ENCODE results near the gene SYNC.
"Not testable (repeated sequence)": the region's sequence is repeated elsewhere in the genome, so short reads cannot be mapped to it uniquely, and the experiment has no call there.

SYNC gene

GRCh38 chr1:32693455-32694174 is 9.0 kb downstream of the SYNC start:
- no peak for ATAC-seq

- no peak for ATAC-seq
Observed at GRCh38 chr1:32686387-32686786, 16.2 kb downstream of the SYNC start.

DNA sequence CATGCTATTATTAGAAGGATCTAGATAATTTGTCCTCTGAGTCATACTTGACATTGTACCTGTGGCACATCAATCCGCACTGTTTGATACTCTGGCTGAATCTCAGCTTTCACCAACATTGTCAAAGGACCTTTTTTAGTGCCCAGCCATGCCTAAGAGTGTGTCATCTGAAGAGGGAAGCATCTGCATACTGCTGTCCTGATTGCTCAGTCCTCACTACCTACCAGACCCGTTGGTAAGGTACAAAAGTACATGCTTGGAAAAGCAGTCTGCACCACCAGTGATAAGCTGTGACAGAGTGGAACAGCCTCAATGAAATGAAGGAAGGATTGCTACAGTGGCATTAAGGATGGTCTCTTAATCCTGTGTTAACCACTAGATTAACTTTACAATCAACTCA is 17.1 kb downstream of the SYNC start:
- no peak for ATAC-seq

GRCh38 chr1:32684167-32684811 is 18.3 kb downstream of the SYNC start:
- ATAC-seq = no peak

DNA sequence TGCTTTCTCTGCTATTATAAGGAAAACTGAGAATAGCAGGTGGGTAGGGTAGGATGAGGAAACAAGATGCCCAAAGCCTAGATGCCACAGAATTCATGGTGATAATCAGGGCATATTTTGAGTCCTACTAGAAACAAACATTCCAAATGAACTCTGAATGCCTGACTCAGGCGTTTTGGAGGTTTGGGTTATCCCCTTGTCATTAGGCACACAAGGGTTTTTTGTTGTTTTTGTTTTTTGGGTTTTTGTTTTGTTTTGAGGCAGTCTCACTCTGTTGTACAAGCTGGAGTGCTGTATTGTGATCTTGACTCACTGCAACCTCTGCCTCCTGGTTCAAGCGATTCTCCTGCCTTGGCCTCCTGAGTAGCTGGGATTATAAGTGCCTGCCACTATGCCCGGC is 19.2 kb downstream of the SYNC start:
- ATAC-seq = no peak

DNA sequence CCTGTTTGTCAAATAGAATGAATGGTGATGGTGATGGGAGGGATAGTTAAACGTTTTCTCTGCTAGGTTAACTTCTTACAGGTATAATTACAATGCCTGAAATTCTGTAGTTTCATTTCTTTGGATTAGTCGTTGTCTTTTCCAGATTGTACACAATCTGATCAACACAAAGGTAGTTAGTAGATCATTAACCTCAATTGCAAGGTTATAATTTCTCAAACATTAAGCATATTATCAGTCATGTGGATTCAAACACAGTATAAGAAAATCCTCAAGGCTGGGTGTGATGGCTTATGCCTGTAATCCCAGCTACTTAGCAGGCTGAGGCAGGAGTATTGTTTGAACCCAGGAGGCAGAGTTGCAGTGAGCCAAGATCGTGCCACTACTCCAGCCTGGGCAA is 20.6 kb downstream of the SYNC start:
- ATAC-seq = no peak

DNA sequence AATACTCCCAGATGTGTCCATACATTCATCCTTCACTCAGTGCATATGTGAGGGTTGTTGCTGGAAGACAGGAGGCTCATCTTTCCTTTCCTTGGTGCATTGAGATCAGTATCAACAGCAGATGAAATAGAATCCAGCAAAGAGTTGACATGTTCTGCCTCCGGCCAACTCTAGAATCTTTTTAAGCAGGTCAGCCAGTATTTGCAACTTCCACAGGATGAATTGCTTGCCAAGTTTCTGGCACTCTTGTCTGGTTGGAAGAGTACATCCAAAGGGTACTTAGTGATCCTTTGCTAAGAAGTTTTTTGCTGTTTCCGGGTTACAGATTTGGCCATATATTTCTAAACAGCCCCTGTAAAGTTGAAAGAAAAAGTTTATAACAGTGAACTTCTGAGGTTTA is 21.1 kb downstream of the SYNC start:
- ATAC-seq = no peak

DNA sequence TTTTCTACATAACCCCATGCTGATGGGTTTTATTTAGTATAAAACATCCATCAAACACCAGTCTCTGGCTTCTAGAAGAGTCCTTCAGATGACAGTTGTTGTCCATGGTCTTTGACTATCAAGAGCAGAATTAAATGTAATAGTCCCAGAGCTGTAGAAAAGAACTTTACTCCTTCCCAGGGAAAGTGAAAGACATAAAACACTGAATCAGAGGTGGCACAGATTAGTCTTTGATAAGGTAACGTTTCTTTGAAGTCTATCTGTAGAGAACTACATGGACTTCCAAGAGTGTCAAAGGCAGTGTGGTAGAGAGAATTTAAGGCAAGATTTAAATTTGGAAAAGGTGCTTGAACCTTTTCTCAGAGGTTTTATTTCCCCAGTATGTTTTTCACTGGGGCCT is 21.9 kb downstream of the SYNC start:
- ATAC-seq = no peak

DNA sequence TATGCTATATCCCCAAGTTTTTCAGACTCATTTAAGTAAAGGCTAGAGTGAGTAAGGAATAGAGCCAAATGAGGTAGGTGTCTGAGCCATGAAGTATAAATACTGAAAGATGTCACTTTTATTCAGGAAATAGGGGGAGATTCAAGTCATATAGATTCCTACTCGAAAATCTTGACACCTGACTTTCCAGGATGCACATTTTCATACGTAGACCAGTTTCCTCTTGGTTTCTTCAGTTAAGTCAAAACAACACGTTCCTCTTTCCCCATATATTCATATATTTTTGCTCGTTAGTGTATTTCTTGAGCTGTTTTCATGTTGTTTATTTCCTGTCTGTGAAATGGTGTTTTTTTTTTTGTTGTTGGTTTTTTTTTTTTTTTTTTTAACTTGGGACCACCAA is 22.6 kb downstream of the SYNC start:
- not testable (repeated sequence) for ATAC-seq

- no peak for ATAC-seq
Observed at GRCh38 chr1:32676945-32677344, 25.6 kb downstream of the SYNC start.

GRCh38 chr1:32668716-32669115 is 33.9 kb downstream of the SYNC start:
- ATAC-seq = not testable (repeated sequence)

DNA sequence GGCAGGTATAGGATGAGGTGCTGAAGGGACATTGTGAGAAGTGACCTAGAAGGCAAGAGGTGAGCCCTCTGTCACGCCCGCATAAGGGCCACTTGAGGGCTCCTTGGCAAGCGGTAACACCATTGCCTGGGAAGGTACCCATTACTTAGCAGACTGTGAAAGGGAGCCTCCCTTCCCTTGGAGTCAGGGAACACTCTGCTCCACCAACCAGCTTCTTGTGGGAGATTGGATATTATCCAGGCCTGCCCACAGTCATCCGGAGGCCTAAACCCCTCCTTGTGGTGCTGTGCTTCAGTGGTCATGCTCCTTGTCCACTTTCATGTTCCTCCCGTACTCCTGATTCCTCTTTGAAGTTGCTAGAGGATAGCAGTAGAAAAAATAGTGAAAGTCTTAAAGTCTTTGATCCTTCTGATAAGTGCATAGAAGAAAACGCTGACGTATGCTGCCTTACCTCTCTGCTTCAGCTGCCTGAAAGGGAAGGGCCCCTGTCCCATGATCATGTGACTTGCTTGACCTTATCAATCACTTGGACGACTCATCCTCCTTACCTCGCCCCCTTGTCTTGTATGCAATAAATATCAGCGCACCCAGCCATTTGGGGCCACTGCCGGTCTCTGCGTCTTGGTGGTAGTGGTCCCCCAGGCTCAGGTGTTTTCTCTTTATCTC is 35.5 kb downstream of the SYNC start:
- ATAC-seq = no peak

- no peak for ATAC-seq
Observed at GRCh38 chr1:32665915-32666314, 36.7 kb downstream of the SYNC start.

DNA sequence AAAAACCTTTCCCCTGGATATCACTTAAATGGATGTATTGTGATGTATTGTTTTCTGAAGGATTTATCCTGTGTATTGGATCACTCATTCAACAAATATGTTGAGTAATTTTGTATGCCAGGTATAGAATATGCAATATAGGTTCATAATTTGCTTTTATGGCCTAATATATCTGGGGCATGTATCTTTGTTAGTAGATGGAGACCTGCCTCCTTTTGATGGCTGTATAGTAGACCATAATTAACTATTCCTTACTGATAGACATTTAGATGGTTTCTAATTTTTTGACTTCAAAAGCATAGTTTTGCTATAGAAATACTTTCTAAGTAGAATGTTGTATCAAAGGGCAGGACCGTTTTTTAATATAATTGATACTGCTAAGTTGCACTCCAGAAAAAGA is 43.0 kb downstream of the SYNC start:
- no peak for ATAC-seq

DNA sequence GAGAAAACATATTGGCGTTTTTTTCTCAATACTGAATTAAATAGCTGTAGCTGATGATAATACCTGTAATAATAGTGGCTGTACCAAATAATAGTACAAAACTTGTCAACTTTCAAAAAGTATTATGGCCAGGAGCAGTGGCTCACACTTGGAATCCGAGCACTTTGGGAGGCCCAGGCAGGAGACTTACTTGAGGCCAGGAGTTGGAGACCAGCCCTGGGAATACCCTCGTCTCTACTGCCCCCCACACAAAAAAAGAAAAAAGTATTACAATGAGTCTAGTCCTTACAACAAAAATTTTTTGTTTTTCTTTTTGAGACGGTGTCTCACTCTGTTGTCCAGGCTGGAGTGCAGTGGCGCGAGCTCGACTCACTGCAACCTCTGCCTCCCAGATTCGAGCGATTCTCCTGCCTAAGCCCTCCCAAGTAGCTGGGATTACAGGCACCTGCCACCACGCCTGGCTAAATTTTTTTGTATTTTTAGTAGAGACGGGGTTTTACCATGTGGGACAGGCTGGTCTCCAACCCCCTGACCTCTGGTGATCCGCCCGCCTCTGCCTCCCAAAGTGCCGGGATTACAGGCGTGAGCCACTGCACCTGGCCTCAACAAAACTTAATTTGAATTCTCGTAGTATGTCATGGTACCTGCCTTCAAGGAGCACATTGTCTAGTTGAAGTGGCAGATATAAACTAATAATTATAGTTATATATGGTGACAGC is 50.2 kb downstream of the SYNC start:
- no peak for ATAC-seq

DNA sequence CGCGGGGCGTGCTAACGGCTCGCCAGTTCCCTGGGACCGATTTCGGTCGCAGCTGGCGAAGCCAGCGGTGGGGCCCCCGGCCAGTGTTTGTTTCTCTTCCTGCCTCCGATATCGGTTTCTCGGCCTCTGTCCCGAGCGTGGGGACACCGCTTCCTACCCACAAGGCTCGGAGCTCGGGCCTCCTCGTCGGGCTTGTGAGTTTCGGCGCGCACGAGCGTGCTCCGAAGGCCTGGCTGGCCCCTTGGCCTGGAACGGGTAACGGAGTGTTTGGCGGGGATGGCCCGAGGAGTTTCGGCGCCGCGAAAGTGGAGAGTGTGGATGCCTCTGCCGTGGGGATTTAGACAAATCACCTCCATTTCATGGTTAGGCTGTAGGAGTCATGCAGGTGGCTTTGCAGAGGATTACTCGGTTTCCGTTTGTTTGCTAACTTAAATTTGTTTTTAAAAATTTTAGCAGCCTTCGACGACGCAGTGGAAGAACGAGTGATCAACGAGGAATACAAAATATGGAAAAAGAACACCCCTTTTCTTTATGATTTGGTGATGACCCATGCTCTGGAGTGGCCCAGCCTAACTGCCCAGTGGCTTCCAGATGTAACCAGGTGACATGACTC is 51.0 kb downstream of the SYNC start:
- peak in 1 of 2 donors; percentile 1 for ATAC-seq

- ATAC-seq = peak; percentile 90 to 91
Observed at GRCh38 chr1:32650752-32651460, 51.7 kb downstream of the SYNC start, which contains the start of gene RBBP4. RBBP4 (plus strand) TSS chr1:32651208; CDS start chr1:32651307, 99 bp downstream.

DNA sequence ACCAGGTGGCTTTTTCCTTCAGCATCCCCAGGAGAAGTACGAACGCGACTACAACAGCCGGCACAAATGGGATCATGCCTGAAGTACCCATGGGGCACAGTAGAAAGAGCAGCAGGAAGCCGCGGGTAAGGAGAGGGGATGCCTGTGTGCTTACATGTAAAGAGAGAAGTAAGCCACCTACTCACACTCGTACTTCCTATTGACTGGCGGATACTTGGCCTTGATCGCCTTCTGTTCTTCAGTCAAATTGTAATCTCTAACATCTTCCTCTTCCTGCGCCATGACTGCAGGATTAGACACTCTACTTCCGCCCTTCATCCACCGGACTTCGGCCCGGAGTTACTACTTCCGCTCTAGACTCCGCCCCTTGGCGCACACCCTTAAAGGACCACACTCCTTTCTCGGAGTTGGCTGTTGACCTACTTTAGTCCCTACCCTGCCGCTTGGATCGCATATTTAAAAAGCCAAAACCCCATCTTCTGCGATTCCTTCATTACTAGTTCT is 52.3 kb downstream of the SYNC start, which contains the start of gene ZBTB8OS:
TSS of gene ZBTB8OS (minus strand) at position 303 of the 504 bp plus-strand sequence. CDS start at position 282, 21 bp downstream.
- peak; percentile 74 to 79 for ATAC-seq

- ATAC-seq = no peak
Observed at GRCh38 chr1:32647308-32648134, 55.0 kb downstream of the SYNC start.

DNA sequence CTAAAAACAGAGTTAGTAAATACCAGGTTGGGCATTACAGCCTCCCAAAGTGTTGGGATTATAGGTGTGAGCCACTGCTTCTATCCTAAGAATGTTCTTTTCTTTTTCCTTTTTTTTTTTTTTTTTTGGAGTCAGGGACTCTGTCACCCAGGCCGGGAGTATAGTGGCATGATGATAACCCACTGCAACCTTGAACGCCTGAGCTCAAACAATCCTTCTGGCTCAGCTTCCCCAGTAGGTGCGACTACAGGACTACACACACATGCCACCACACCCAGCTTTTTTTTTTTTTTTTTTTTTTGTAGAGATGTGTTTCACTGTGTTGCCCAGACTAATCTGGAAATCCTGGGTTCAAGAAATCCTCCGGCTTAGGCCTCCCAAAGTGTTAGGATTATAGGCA is 58.1 kb downstream of the SYNC start:
- ATAC-seq = no peak
